ENCODE results near the gene EIF3CL. TPM values are rescaled to one million over a fixed set of nuclear protein-coding genes. Genes with fewer than 3 reads are reported as not detected.
"Not testable (repeated sequence)": the region's sequence is repeated elsewhere in the genome, so short reads cannot be mapped to it uniquely, and the experiment has no call there.

Gene EIF3CL
- total RNA-seq (100 to 1,000 TPM in 3 of 9 donors, 10 to 100 TPM in 6; 32.4 to 313 (median 74.9) TPM), polyA plus RNA-seq (10 to 100 TPM; 47.2 to 79.0 (median 59.2) TPM)
- long read RNA-seq, donor 1, partial matches to known transcripts, result 126 of 157 reads
- long read RNA-seq, donor 1, other reads (novel, unspliced or antisense), result 29 of 157 reads
- long read RNA-seq, donor 2, partial matches to known transcripts, result 155 of 184 reads
- long read RNA-seq, donor 2, other reads (novel, unspliced or antisense), result 24 of 184 reads
- long read RNA-seq, donor 3, transcript EIF3CL-201 (21 exons, 3,085 nt), result major isoform, 7 of 249 reads
- long read RNA-seq, donor 3, partial matches to known transcripts, result 214 of 249 reads
- long read RNA-seq, donor 3, other reads (novel, unspliced or antisense), result 27 of 249 reads
- long read RNA-seq, donor 4, transcript EIF3CL-201 (21 exons, 3,085 nt), result major isoform, 6 of 24 reads
- long read RNA-seq, donor 4, partial matches to known transcripts, result 16 of 24 reads
- long read RNA-seq, donor 4, other reads (novel, unspliced or antisense), result 2 of 24 reads
- long read RNA-seq, donor 5, transcript EIF3CL-201 (21 exons, 3,085 nt), result major isoform, 7 of 26 reads
- long read RNA-seq, donor 5, partial matches to known transcripts, result 13 of 26 reads
- long read RNA-seq, donor 5, other reads (novel, unspliced or antisense), result 3 of 26 reads
- long read RNA-seq, donor 6, partial matches to known transcripts, result 23 of 27 reads
- long read RNA-seq, donor 6, other reads (novel, unspliced or antisense), result 0 of 27 reads
- long read RNA-seq, donor 7, partial matches to known transcripts, result 121 of 146 reads
- long read RNA-seq, donor 7, other reads (novel, unspliced or antisense), result 21 of 146 reads
- long read RNA-seq, donor 8, transcript EIF3CL-201 (21 exons, 3,085 nt), result major isoform, 8 of 233 reads
- long read RNA-seq, donor 8, partial matches to known transcripts, result 225 of 233 reads
- long read RNA-seq, donor 8, other reads (novel, unspliced or antisense), result 0 of 233 reads
- long read RNA-seq, donor 9, partial matches to known transcripts, result 94 of 96 reads
- long read RNA-seq, donor 9, other reads (novel, unspliced or antisense), result 0 of 96 reads
- long read RNA-seq, donor 10, partial matches to known transcripts, result 95 of 117 reads
- long read RNA-seq, donor 10, other reads (novel, unspliced or antisense), result 20 of 117 reads

- H3K4me3 ChIP-seq; H3K9me3 ChIP-seq (replicated peaks in 1 of 3); H3K36me3 ChIP-seq (replicated peaks in 1 of 2); DNase-seq; intact Hi-C loops (cut with DNase I); H3K27me3 ChIP-seq; H3K4me1 ChIP-seq (replicated peaks in 1 of 2); H3K27ac ChIP-seq: not testable (repeated sequence)
- WGBS, 4 donors, result no CpG with 5 or more reads among the region's 66 CpGs
These were observed at the start of gene EIF3CL for GRCh38 chr16:28403220-28404072. Gene EIF3CL, minus strand, starts transcription at chr16:28403841. Its CDS starts 223 bp downstream, at chr16:28403618.

GRCh38 chr16:28447081-28447480 lies 43.4 kb upstream of the EIF3CL start:
- H3K36me3 ChIP-seq (replicated peaks in 1 of 2); H3K27ac ChIP-seq; H3K27me3 ChIP-seq; DNase-seq; intact Hi-C loops (cut with DNase I); H3K4me3 ChIP-seq; H3K4me1 ChIP-seq (replicated peaks in 1 of 2); H3K9me3 ChIP-seq (replicated peaks in 1 of 3): not testable (repeated sequence)
- no CpG with 5 or more reads among the region's 6 CpGs for WGBS, 4 donors

GRCh38 chr16:28446388-28446787 lies 42.7 kb upstream of the EIF3CL start:
- WGBS, 4 donors, result no CpG with 5 or more reads among the region's 4 CpGs

GRCh38 chr16:28443943-28444342 lies 40.3 kb upstream of the EIF3CL start:
- intact Hi-C loops (cut with DNase I); H3K36me3 ChIP-seq (replicated peaks in 1 of 2); DNase-seq; H3K27me3 ChIP-seq; H3K4me3 ChIP-seq; H3K27ac ChIP-seq; H3K9me3 ChIP-seq (replicated peaks in 1 of 3); H3K4me1 ChIP-seq (replicated peaks in 1 of 2): not testable (repeated sequence)
- WGBS, 4 donors, result 77 to 92% (median 80%) methylated on average over 2 to 3 of the region's 6 CpGs; no CpG with 5 or more reads in 1 of the 4 donors

More at GRCh38 chr16:28446388-28446787, 42.7 kb upstream of the EIF3CL start:
- intact Hi-C loops (cut with DNase I); H3K4me1 ChIP-seq (replicated peaks in 1 of 2); H3K27ac ChIP-seq; H3K27me3 ChIP-seq; H3K4me3 ChIP-seq; DNase-seq; H3K36me3 ChIP-seq (replicated peaks in 1 of 2); H3K9me3 ChIP-seq (replicated peaks in 1 of 3): not testable (repeated sequence)

GRCh38 chr16:28438899-28439298 lies 35.3 kb upstream of the EIF3CL start:
- H3K9me3 ChIP-seq (replicated peaks in 1 of 3); intact Hi-C loops (cut with DNase I); DNase-seq; H3K4me3 ChIP-seq; H3K27ac ChIP-seq; H3K4me1 ChIP-seq (replicated peaks in 1 of 2); H3K27me3 ChIP-seq; H3K36me3 ChIP-seq (replicated peaks in 1 of 2): not testable (repeated sequence)
- WGBS, 4 donors, result 71 to 89% (median 80%) methylated on average over 3 to 4 of the region's 6 CpGs

- H3K36me3 ChIP-seq (replicated peaks in 1 of 2); H3K27ac ChIP-seq; intact Hi-C loops (cut with DNase I); H3K27me3 ChIP-seq; DNase-seq; H3K9me3 ChIP-seq (replicated peaks in 1 of 3); H3K4me1 ChIP-seq (replicated peaks in 1 of 2); H3K4me3 ChIP-seq: not testable (repeated sequence)
- 98 to 100% (median 98%) methylated on average over 1 to 13 of the region's 29 CpGs; no CpG with 5 or more reads in 1 of the 4 donors for WGBS, 4 donors
These were observed 31.7 kb upstream of the EIF3CL start for GRCh38 chr16:28435340-28435739.

GRCh38 chr16:28426060-28426680 lies 22.5 kb upstream of the EIF3CL start:
- DNase-seq; H3K4me3 ChIP-seq; H3K9me3 ChIP-seq (replicated peaks in 1 of 3); intact Hi-C loops (cut with DNase I); H3K27me3 ChIP-seq; H3K27ac ChIP-seq; H3K4me1 ChIP-seq (replicated peaks in 1 of 2); H3K36me3 ChIP-seq (replicated peaks in 1 of 2): not testable (repeated sequence)
- whole genome bisulfite sequencing, 4 donors, result 40% methylated on average over 1 of the region's 10 CpGs; no CpG with 5 or more reads in 3 of the 4 donors

- H3K4me3 ChIP-seq; H3K4me1 ChIP-seq (replicated peaks in 1 of 2); H3K27me3 ChIP-seq; H3K9me3 ChIP-seq (replicated peaks in 1 of 3); H3K27ac ChIP-seq; DNase-seq; intact Hi-C loops (cut with DNase I); H3K36me3 ChIP-seq (replicated peaks in 1 of 2): not testable (repeated sequence)
- WGBS, 4 donors, result no CpG with 5 or more reads among the region's 11 CpGs
These were observed 17.6 kb upstream of the EIF3CL start for GRCh38 chr16:28421071-28421750.

GRCh38 chr16:28417033-28417432 lies 13.4 kb upstream of the EIF3CL start:
- 86 to 98% methylated on average over 9 to 18 of the region's 30 CpGs; no CpG with 5 or more reads in 2 of the 4 donors for WGBS, 4 donors
- H3K4me3 ChIP-seq; H3K9me3 ChIP-seq (replicated peaks in 1 of 3); H3K36me3 ChIP-seq (replicated peaks in 1 of 2); H3K27me3 ChIP-seq; H3K4me1 ChIP-seq (replicated peaks in 1 of 2); H3K27ac ChIP-seq; intact Hi-C loops (cut with DNase I); DNase-seq: not testable (repeated sequence)
